ENCODE measurements around the gene COL9A2. TPM values are rescaled to one million over a fixed set of nuclear protein-coding genes. Genes with fewer than 3 reads are reported as not detected.
A peak's percentile ranks its signal among the peaks of the same experiment; 100 is the strongest.

The COL9A2 gene
- total RNA-seq, 3 donors from 2014 or later, result 3.4 to 11.2 (median 4.8) TPM

GRCh38 chr1:40361201-40361600, 44.1 kb upstream of the COL9A2 start:
- Histone ChIP-seq H3K9me3 (peaks cover 9% of the 10 kb centered on the region), H3K4me3 (no peak overlapping the region), H3K36me3 (ENCODE audit: low read depth) (no peaks in the 10 kb centered on the region), H3K4me1 (ENCODE audit: low read depth) (no peaks in the 10 kb centered on the region)
- intact Hi-C loops (cut with DNase I, micrococcal nuclease), result no loop called here
- ATAC-seq (no peak), DNase-seq (no peak)
- no peak for TF ChIP-seq CTCF (IDR thresholded peaks at IDR 0.05)

GRCh38 chr1:40360631-40361030, 43.5 kb upstream of the COL9A2 start:
- DNase-seq (no peak), ATAC-seq (no peak)
- H3K4me3 ChIP-seq, result no peak overlapping the region
- H3K9me3 ChIP-seq, result peaks cover 9% of the 10 kb centered on the region
- intact Hi-C loops (cut with DNase I, micrococcal nuclease), result no loop called here
- no peaks in the 10 kb centered on the region for H3K4me1 ChIP-seq (ENCODE audit: low read depth)
- no peaks in the 10 kb centered on the region for H3K36me3 ChIP-seq (ENCODE audit: low read depth)
- no peak for TF ChIP-seq CTCF (IDR thresholded peaks at IDR 0.05)

GRCh38 chr1:40357625-40358024, 40.5 kb upstream of the COL9A2 start:
- TF ChIP-seq CTCF (IDR thresholded peaks at IDR 0.05), result no peak
- intact Hi-C loops (cut with DNase I, micrococcal nuclease), result loop anchor here in 1 of 2 donors (10.0 kb wide), 1 partner anchor 47 kb away; no protein-coding TSS in a partner anchor

GRCh38 chr1:40353082-40353481, 36.0 kb upstream of the COL9A2 start:
- ATAC-seq, result no peak
- intact Hi-C loops (cut with DNase I, micrococcal nuclease), result loop anchor here in 1 of 2 donors (10.0 kb wide), 1 partner anchor 52 kb away; no protein-coding TSS in a partner anchor
- H3K9me3 ChIP-seq, result peaks cover 6% of the 10 kb centered on the region
- DNase-seq, result no peak
- no peak overlapping the region for H3K4me3 ChIP-seq
- no peaks in the 10 kb centered on the region for H3K36me3 ChIP-seq (ENCODE audit: low read depth)
- H3K4me1 ChIP-seq (ENCODE audit: low read depth), result no peaks in the 10 kb centered on the region
- TF ChIP-seq CTCF (IDR thresholded peaks at IDR 0.05), result no peak

More at GRCh38 chr1:40357625-40358024, 40.5 kb upstream of the COL9A2 start:
- Histone ChIP-seq H3K36me3 (ENCODE audit: low read depth) (no peaks in the 10 kb centered on the region), H3K4me3 (no peak overlapping the region), H3K9me3 (peaks cover 9% of the 10 kb centered on the region), H3K4me1 (ENCODE audit: low read depth) (no peaks in the 10 kb centered on the region)
- DNase-seq, result no peak
- no peak for ATAC-seq

GRCh38 chr1:40352126-40352525, 35.0 kb upstream of the COL9A2 start:
- Histone ChIP-seq H3K36me3 (ENCODE audit: low read depth) (no peaks in the 10 kb centered on the region), H3K4me3 (no peak overlapping the region), H3K9me3 (no peaks in the 10 kb centered on the region), H3K4me1 (ENCODE audit: low read depth) (no peaks in the 10 kb centered on the region)
- ATAC-seq, result peak; percentile 41
- intact Hi-C loops (cut with DNase I, micrococcal nuclease), result loop anchor here in 1 of 2 donors (10.0 kb wide), 1 partner anchor 53 kb away; no protein-coding TSS in a partner anchor
- no peak for TF ChIP-seq CTCF (IDR thresholded peaks at IDR 0.05)
- DNase-seq, result no peak

- ATAC-seq (no peak), DNase-seq (no peak)
- Histone ChIP-seq H3K36me3 (ENCODE audit: low read depth) (no peaks in the 10 kb centered on the region), H3K4me3 (no peak overlapping the region), H3K4me1 (ENCODE audit: low read depth) (no peaks in the 10 kb centered on the region), H3K9me3 (no peaks in the 10 kb centered on the region)
- TF ChIP-seq CTCF (IDR thresholded peaks at IDR 0.05), result no peak
- intact Hi-C loops (cut with DNase I, micrococcal nuclease), result loop anchor here in 1 of 2 donors (10.0 kb wide), 1 partner anchor 54 kb away; no protein-coding TSS in a partner anchor
These were observed 34.0 kb upstream of the COL9A2 start for GRCh38 chr1:40351124-40351523.
